Measurements from ENCODE around the gene SETBP1. TPM values are rescaled to one million over a fixed set of nuclear protein-coding genes. Genes with fewer than 3 reads are reported as not detected.

SETBP1 gene
- total RNA-seq, 1 experiment from 2014 or later, result 0.23 TPM

DNA sequence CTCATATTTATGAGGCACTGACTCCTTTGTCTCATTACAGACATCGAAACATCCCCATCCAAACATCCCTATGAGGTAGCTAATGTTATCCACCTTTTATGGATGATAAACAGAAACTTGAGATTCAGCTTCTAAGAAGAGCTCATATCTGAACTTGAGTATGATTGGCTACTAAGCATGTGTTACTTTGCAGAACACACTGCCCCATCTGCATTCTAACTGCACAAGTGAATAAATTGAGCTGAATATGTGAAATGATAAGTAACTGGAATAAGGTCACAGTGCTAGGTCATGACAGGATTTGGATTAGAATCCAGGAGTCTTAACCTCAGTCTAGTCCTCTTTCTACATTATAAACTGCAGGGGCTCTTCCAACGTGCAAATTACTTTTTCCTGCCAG lies 172.7 kb downstream of the SETBP1 start:
- ATAC-seq (no peak), DNase-seq (ENCODE audit: low read depth, low spot score) (no peak)
- intact Hi-C loops (cut with micrococcal nuclease; ENCODE audit: unreplicated experiment), result no loop called here
- Histone ChIP-seq H3K9me3 (ENCODE audit: control insufficient read depth, insufficient read depth, low read depth, low read length) (no peaks in the 10 kb centered on the region), H3K4me1 (ENCODE audit: control insufficient read depth, insufficient read depth, low read length) (no peaks in the 10 kb centered on the region), H3K4me3 (ENCODE audit: low read depth in 2 of 2, low read length in 2 of 2) (no peak overlapping the region), H3K36me3 (ENCODE audit: control insufficient read depth, insufficient read depth, low read length) (no peaks in the 10 kb centered on the region), H3K27ac (ENCODE audit: low read length) (no peak overlapping the region), H3K27me3 (ENCODE audit: control insufficient read depth, insufficient read depth, low read length) (no peaks in the 10 kb centered on the region)
- TF ChIP-seq, protein P1, sequence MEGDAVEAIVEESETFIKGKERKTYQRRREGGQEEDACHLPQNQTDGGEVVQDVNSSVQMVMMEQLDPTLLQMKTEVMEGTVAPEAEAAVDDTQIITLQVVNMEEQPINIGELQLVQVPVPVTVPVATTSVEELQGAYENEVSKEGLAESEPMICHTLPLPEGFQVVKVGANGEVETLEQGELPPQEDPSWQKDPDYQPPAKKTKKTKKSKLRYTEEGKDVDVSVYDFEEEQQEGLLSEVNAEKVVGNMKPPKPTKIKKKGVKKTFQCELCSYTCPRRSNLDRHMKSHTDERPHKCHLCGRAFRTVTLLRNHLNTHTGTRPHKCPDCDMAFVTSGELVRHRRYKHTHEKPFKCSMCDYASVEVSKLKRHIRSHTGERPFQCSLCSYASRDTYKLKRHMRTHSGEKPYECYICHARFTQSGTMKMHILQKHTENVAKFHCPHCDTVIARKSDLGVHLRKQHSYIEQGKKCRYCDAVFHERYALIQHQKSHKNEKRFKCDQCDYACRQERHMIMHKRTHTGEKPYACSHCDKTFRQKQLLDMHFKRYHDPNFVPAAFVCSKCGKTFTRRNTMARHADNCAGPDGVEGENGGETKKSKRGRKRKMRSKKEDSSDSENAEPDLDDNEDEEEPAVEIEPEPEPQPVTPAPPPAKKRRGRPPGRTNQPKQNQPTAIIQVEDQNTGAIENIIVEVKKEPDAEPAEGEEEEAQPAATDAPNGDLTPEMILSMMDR (IDR thresholded peaks at IDR 0.05), result no peak
- TF ChIP-seq, protein P2, sequence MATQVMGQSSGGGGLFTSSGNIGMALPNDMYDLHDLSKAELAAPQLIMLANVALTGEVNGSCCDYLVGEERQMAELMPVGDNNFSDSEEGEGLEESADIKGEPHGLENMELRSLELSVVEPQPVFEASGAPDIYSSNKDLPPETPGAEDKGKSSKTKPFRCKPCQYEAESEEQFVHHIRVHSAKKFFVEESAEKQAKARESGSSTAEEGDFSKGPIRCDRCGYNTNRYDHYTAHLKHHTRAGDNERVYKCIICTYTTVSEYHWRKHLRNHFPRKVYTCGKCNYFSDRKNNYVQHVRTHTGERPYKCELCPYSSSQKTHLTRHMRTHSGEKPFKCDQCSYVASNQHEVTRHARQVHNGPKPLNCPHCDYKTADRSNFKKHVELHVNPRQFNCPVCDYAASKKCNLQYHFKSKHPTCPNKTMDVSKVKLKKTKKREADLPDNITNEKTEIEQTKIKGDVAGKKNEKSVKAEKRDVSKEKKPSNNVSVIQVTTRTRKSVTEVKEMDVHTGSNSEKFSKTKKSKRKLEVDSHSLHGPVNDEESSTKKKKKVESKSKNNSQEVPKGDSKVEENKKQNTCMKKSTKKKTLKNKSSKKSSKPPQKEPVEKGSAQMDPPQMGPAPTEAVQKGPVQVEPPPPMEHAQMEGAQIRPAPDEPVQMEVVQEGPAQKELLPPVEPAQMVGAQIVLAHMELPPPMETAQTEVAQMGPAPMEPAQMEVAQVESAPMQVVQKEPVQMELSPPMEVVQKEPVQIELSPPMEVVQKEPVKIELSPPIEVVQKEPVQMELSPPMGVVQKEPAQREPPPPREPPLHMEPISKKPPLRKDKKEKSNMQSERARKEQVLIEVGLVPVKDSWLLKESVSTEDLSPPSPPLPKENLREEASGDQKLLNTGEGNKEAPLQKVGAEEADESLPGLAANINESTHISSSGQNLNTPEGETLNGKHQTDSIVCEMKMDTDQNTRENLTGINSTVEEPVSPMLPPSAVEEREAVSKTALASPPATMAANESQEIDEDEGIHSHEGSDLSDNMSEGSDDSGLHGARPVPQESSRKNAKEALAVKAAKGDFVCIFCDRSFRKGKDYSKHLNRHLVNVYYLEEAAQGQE (IDR thresholded peaks at IDR 0.05; ENCODE audit: insufficient read depth in 1 of 2, low read depth in 2 of 2, low read length in 1 of 2), result no peak
- TF ChIP-seq POLR2AphosphoS5 (IDR thresholded peaks at IDR 0.05; ENCODE audit: low read depth, low read length), result no peak
- no peak for TF ChIP-seq SIN3A (IDR thresholded peaks at IDR 0.05; ENCODE audit: borderline replicate concordance, insufficient read depth, low read depth, low read length)
- TF ChIP-seq TCF7L2 (IDR thresholded peaks at IDR 0.05; ENCODE audit: low read depth, low read length), result no peak
- in situ Hi-C loops (cut with HindIII; ENCODE audit: low pct_unique_long_range_greater_than_20kb, low sequenced_read_pairs), result no loop called here
- BruUV-seq (replicated peaks), result no TSS peak
- ChIA-PET CTCF (no interaction called here), POLR2A (no interaction called here)

DNA sequence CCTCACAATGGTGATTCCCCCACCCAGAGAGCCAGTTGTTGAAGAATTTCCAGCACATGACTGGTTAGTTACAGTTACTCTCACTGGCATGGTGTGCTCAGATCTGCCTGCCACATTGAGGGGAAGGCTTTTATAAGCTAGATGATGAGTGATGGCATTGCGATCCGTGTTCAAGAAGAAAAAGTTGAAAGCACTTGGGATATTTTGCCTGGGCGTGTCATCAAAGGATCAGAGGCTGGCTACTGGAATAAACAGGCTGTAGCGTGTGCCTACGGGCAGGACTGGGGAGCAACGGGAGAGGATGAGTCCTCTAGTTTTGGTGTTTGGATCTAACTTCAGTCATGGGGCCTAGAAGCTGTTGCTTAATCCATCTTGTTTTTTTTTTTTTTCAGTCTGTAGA lies 175.0 kb downstream of the SETBP1 start:
- POLR2A ChIA-PET, result no interaction called here
- no peaks in the 10 kb centered on the region for H3K9me3 ChIP-seq (ENCODE audit: control insufficient read depth, insufficient read depth, low read depth, low read length)
- DNase-seq (ENCODE audit: low read depth, low spot score) (no peak), ATAC-seq (no peak)
- BruUV-seq (replicated peaks), result no TSS peak
- no peak overlapping the region for H3K4me3 ChIP-seq (ENCODE audit: low read depth in 2 of 2, low read length in 2 of 2)
- H3K36me3 ChIP-seq (ENCODE audit: control insufficient read depth, insufficient read depth, low read length), result no peaks in the 10 kb centered on the region
- CTCF ChIA-PET, result no interaction called here
- no peaks in the 10 kb centered on the region for H3K4me1 ChIP-seq (ENCODE audit: control insufficient read depth, insufficient read depth, low read length)
- in situ Hi-C loops (cut with HindIII; ENCODE audit: low pct_unique_long_range_greater_than_20kb, low sequenced_read_pairs) (no loop called here), intact Hi-C loops (cut with micrococcal nuclease; ENCODE audit: unreplicated experiment) (no loop called here)
- TF ChIP-seq, protein P1 (IDR thresholded peaks at IDR 0.05), result no peak
- TF ChIP-seq POLR2AphosphoS5 (IDR thresholded peaks at IDR 0.05; ENCODE audit: low read depth, low read length) (no peak), TCF7L2 (IDR thresholded peaks at IDR 0.05; ENCODE audit: low read depth, low read length) (no peak), SIN3A (IDR thresholded peaks at IDR 0.05; ENCODE audit: borderline replicate concordance, insufficient read depth, low read depth, low read length) (no peak)
- TF ChIP-seq, protein P2 (IDR thresholded peaks at IDR 0.05; ENCODE audit: insufficient read depth in 1 of 2, low read depth in 2 of 2, low read length in 1 of 2), result no peak
- no peak overlapping the region for H3K27ac ChIP-seq (ENCODE audit: low read length)
- no peaks in the 10 kb centered on the region for H3K27me3 ChIP-seq (ENCODE audit: control insufficient read depth, insufficient read depth, low read length)
